Amniotic stem cell (primary cell): ENCODE data around the gene SNIP1.
"Not testable (repeated sequence)": the region's sequence is repeated elsewhere in the genome, so short reads cannot be mapped to it uniquely, and the experiment has no call there.

ENCODE experiments used
- DNase-seq: peaks from one replicate; lab custom pipeline; 2025; lab: John Stamatoyannopoulos, UW

Gene SNIP1

DNA sequence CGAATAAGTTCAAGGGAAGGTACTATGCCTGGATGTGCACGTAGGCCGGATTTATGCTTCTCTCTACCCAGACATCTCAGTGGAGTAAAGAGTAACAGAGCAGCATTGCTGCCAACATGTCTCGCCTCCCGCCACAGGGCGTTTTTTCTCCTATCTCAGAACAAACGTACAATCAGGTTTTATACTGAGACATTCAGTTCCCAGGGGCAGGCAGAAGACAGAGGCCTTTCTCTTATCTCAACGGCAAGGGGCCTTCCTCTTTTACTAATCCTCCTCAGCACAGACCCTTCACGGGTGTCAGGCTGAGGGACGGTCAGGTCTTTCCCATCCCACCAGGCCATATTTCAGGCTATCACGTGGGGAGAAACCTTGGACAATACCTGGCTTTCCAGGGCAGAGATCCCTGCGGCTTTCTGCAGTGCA is 5.9 kb upstream of the SNIP1 start:
- not testable (repeated sequence) for DNase-seq

- no peak for DNase-seq
Measured at GRCh38 chr1:37559080-37559479, 5.0 kb upstream of the SNIP1 start.

DNA sequence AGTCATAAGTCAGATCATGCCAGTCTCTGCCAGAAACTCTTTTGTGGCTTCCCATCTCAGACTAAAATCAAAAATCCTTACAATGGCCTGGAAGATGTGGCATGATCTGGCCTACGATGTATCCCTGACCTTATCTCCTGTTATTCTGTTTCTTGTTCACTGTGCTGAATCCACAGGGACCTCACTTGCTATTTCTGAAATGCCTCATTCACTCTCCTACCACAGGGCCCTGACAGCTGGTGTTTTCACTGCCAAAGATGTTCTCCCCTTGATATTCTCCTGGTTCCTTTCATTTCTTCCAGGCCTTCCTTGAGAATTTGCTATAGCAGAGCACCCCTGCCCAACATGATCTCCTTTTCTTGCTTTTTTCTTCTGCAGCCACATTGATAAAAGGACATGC is 4.3 kb upstream of the SNIP1 start:
- no peak for DNase-seq

DNA sequence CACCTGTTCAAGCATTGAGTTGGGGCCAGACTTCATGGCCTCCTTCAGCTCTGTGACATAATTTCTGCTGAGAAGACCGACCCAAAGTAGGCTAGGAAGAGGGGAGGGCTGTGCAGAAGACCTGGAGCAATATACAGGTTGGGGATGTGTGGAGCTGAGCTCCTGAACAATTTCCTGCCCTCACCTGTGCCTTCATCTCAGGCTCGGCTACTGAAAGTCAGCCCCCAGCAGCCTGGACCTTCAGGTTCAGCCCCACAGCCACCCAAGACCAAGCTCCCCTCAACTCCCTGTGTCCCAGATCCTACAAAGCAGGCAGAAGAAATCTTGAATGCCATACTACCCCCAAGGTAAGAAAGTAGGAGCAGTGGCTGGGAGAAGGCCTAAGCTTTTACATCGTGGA is 3.3 kb upstream of the SNIP1 start:
- DNase-seq, result no peak

DNA sequence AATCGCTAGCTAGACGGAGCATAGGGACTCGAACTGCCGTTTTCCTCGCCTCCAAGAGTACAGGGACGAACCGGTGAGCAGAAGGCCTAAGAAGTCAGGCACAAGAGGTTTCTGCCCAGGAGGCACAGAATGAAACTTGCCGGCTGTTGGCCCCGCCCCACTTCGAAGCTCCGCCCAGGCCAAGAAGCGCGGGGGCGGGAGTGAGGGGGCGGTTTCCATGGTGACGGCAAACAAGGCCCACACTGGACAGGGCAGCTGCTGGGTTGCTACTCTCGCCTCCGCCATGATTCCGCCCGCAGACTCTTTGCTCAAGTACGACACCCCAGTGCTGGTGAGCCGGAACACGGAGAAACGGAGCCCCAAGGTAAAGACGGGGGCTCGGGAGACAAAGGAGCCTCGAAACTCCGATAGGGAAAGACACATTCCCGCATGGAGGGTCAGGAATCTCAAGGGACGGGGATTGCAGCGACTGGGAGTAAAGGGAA is 2.7 kb upstream of the SNIP1 start, which contains the start of gene DNALI1:
Gene DNALI1 (plus strand): TSS at position 229 of the 485 bp plus-strand sequence. CDS start 55 bp downstream, at position 284.
- DNase-seq, result peak; percentile 34

- no peak for DNase-seq
Measured at GRCh38 chr1:37553598-37553926, 531 bp downstream of the SNIP1 start.

DNA sequence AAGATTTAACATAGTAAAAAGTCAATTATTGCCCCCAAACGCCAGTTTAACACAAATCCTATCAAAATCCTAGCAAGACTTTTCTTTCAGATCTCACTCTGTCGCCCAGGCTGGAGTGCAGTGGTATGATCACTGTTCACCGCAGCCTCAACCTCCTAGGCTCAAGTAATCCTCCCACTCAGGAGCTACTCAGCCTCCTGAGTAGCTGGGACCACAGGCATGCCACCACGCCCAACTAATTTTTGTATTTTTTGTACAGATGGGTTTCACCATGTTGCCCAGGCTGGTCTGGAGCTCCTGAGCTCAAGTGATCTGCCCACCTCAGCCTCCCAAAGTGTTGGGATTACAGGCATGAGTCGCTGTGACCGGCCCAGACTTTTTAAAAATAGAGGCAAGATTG is 4.8 kb downstream of the SNIP1 start:
- no peak for DNase-seq

DNA sequence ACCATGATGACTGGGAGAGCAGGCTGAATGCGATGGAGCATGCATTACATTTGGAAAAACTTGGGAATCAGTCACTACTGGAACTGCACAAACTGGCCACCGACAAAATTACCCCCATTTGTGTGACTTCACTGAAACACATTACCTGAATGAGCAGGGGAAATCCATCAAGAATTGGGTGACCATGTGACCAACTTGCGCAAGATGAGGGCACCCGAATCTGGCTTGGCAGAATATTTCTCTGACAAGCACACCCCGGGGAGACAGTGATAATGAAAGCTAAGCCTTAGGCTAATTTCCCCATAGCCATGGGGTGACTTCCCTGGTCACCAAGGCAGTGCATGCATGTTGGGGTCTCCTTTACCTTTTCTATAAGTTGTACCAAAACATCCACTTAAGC is 9.1 kb downstream of the SNIP1 start:
- DNase-seq, result no peak

DNA sequence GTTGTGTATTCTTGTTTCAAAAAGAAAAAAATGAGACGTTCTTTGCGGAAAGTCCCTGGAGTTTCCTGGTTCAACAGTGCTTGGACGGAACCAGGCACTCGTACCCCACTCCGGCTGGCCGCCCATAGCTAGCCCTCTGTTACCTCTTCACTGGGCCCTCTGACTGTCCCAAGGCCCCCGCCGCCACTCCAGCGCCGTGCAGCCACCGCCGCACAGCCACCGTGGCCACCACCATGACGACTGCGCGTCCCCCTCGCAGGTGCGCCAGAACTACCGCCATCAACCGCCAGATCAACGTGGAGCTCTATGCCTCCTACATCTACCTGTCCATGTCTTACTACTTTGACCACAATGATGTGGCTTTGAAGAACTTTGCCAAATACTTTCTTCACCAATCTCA is 9.6 kb downstream of the SNIP1 start:
- no peak for DNase-seq

- no peak for DNase-seq
Measured at GRCh38 chr1:37540036-37540785, 13.9 kb downstream of the SNIP1 start.

GRCh38 chr1:37539154-37539553 is 14.9 kb downstream of the SNIP1 start:
- DNase-seq, result not testable (repeated sequence)

DNA sequence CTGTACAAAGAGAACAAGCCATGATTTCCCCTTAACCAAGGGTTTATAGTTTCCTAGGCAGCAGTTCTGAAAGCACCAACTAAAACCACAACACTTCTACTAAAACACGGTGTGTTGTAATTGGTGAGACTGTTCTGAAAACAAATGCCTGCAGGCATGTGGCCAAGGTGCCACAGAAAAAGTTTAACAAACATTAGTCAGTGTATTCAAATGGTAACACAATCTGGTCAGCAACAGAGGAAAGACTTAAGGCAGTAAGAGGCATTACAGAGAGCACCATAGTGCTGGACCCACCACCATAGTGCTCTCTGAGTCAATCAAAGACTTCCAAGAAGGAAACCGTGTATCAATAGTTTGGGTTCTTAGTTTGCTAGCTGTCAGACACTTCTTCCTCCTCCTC is 16.7 kb downstream of the SNIP1 start:
- no peak for DNase-seq

DNA sequence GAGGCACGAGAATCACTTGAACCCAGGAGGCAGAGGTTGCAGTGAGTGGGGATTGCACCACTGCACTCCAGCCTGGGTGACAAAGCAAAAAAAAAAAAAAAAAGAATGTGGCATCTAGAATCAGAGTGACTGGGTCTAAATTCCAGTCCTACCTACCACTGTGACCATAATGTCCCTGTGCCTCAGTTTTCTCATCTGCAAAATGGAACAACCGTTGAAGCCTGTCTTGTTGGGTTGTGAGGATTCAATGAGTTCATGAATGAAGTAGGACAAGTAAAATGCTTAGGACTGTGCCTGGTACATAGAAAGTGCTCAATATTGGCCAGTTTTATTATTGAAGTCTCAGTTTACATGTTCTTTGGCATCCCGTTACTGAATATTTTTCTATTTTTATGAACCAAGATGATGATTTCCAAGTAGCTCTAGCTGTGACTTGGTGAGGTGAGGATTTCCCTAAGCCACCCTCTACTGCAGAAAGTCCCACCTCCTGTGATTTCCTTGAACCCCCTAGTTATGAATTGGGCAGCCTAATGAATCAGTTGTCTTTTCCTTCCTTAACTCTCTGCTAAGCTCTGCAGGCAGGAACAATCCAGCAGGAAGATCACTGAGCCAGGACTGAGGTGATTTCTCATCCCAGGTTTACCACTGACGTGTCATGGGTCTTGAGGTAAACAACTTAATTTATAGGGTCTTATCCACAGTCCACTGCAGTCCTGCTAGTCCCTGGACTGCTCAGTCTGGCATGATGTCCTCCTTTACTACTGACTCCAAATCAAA is 20.6 kb downstream of the SNIP1 start:
- DNase-seq, result no peak

DNA sequence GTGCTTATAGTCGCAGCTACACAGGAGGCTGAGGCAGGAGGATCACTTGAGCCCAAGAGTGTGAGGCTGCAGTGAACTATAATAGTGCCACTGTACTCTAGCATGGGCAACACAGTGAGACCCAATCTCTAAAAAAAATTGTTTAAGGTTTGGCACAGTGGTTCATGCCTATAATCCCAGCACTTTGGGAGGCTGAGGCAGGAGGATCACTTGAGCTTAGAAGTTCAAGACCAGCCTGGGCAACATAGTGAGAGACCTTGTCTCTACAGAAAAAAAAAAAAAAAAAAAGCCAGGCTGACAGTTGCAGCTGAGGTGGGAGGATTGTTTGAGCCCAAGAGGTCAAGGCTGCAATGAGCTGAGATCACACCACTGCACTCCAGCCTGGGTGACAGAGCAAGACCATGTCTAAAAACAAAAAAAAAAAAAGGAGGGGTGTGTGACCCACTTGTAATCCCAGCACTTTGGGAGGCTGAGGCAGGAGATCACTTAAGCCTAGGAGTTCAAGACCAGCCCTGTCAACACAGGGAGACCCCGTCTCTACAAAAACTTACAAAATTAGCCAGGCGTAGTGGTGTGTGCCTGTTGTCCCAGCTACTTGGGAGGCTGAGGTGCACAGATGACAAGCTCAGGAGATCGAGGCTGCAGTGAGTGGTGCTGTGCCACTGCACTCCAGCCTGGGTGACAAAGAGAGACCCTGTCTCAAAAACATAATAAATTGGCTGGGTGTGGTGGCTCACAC is 21.5 kb downstream of the SNIP1 start:
- not testable (repeated sequence) for DNase-seq

DNA sequence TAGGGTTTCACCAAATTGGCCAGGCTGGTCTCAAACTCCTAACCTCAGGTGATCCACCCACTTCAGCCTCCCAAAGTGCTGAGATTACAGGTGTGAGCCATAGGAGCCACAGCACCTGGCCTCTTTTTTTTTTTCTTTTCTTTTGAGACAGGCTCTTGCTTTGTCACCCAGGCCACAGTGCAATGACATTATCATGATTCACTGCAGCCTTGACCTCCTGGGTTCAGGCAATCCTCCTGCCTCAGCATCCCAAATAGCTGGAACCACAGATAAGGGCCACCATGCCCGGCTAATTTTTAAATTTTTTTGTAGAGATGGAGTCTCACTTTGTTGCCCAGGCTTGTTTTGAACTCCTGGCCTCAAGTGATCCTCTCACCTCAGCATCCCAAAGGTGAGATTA is 24.2 kb downstream of the SNIP1 start:
- not testable (repeated sequence) for DNase-seq

DNA sequence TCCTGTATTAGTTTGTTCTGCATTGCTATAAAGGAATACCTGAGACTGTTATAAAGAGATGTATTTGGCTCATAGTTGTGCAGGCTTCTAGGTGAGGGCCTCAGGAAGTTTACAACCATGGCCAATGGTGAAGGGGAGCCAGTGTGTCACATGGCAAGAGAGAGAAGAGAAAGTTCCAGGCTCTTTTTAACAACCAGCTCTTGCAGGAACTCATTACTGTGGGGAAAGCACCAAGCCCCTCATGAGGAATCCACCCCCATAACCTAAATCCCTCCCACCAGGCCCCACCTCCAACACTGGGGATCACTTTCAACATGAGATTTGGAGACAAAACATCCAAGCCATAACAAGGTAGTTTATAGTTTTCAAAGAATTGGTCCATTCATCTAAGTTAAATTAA is 34.5 kb downstream of the SNIP1 start:
- DNase-seq, result no peak

DNA sequence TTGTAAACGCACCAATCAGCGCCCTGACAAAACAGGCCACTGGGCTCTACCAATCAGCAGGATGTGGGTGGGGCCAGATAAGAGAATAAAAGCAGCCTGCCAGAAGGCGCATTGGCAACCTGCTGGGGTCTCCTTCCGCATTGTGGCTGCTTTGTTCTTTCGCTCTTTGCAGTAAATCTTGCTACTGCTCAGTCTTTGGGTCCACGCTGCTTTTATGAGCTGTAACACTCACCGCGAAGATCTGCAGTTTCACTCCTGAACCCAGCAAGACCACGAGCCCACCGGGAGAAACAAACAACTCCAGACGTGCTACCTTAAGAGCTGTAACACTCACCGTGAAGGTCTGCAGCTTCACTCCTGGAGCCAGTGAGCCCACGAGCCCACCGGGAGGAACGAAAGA is 35.2 kb downstream of the SNIP1 start:
- not testable (repeated sequence) for DNase-seq

- not testable (repeated sequence) for DNase-seq
Measured at GRCh38 chr1:37518241-37518640, 35.9 kb downstream of the SNIP1 start.

DNA sequence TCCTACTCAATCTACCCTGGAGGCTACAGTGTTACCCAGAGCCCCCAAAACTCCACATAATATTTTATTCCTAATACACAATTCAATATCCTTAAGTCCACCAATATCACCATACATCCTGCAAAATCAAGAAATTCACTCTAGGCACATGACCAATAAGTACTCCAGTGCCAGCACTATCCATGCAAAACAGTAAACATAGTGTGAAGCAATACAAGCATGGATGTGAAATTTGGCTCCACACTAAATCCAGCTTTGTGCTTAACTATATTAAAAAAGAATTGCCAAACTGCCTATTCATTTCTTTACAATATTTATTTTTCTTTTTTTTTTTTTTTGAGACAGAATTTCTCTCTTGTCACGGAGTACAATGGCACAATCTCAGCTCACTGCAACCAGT is 36.5 kb downstream of the SNIP1 start:
- no peak for DNase-seq

DNA sequence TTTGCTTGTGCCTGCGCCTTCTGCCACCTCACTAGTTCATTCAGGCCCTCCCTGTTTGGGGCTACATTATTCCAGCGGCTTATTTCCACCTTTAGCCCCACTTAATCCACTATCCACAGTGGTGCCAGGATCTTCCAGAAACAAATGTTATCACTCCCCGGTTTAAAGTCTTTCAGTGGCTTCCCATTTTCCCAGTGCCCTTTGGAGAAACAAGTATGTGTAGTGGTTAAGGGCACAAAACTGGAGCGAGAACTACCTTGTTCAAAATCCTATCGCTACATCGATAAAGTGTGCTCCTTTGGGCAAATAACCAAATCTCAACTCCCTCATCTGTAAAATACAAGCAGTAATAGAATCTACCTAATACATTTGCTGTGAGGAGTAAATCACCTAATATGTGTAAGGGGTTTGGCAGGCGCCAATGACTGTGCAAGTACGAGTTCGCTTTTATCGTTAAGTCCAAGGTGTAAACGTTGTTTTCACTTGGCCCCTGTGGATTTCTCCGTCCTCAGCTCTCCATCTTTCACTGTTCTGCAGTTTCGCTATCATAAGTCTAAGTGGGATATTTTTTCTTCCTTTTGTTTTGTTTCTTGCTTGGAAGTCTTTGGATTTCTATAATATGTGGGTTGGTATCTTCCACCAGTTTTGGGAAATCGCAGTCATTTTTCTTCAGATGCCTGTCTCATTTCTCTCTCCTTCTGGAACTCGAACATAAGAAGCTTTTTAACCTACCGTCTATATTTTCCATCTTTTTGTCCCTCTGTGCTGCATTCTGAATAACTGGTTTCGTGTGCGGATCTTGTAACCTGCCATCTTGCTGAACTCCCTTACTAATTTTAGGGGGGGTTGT is 38.7 kb downstream of the SNIP1 start:
- no peak for DNase-seq

GRCh38 chr1:37514350-37515184 is 39.5 kb downstream of the SNIP1 start, which contains the start of gene MEAF6:
TSS of gene MEAF6 (minus strand) at chr1:37514766. CDS start at chr1:37514746, 20 bp downstream.
- DNase-seq, result peak; percentile 84
